ENCODE data around the gene FANK1.

DNA sequence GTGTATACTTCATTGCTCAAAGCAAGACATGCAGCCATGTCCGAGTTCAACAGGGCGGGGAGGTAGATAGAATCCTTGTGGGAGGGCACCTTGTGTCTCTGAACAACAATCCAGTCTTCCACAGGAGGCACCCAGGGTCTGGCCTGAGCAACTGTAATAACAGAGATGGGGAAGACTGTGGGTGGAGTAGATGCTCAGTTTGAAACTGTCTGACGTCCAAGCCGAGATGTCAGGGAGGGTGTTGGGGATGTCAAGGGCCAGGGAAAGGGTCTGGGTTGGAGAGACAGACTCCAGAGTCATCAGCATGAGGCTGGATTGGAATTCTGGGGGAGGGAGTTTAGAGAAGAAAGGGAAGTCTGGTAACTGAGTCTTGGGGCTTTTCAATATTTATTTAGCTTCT, 88.0 kb downstream of the FANK1 start:
- no peak for TF ChIP-seq POLR2A (IDR thresholded peaks at IDR 0.05)
- TF ChIP-seq, protein P1, sequence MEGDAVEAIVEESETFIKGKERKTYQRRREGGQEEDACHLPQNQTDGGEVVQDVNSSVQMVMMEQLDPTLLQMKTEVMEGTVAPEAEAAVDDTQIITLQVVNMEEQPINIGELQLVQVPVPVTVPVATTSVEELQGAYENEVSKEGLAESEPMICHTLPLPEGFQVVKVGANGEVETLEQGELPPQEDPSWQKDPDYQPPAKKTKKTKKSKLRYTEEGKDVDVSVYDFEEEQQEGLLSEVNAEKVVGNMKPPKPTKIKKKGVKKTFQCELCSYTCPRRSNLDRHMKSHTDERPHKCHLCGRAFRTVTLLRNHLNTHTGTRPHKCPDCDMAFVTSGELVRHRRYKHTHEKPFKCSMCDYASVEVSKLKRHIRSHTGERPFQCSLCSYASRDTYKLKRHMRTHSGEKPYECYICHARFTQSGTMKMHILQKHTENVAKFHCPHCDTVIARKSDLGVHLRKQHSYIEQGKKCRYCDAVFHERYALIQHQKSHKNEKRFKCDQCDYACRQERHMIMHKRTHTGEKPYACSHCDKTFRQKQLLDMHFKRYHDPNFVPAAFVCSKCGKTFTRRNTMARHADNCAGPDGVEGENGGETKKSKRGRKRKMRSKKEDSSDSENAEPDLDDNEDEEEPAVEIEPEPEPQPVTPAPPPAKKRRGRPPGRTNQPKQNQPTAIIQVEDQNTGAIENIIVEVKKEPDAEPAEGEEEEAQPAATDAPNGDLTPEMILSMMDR (IDR thresholded peaks at IDR 0.05): no peak
